SKM-1 treated with dmso at 0.1 percent for 144 hours (cell line): ENCODE measurements around the gene FCAMR.

ENCODE experiments used
- DNase-seq: peaks from one replicate; lab custom pipeline; 2025; ENCODE audit not compliant: unreplicated experiment; lab: John Stamatoyannopoulos, UW

Gene FCAMR

GRCh38 chr1:206912445-206913095 lies 57.7 kb downstream of the FCAMR start:
- peak; percentile 81 for DNase-seq

- peak; percentile 80 for DNase-seq
These were observed 59.1 kb downstream of the FCAMR start for GRCh38 chr1:206911064-206911663.

DNA sequence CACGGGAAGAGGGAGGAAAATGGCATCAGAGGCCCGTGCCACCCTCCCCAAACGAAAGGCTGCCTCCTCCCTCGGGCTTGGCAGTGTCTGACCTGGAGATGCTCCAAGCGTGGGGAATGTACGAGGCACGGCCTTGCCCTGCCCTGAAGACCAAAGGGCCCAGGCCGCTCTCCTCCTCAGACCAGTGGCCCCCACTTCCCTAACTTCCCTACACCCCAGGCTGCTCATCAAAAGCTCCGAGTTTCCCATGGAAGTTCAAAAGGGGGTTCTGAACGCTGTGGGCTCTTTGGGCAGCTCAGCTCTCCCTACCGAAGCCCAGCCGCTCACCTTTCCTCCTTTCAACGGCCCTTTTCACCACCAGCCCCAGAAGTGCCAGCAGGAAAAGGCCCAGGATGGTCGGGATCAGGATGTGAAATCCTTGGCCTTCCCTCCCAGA lies 60.4 kb downstream of the FCAMR start:
- DNase-seq, result no peak

GRCh38 chr1:206909161-206909882 lies 60.9 kb downstream of the FCAMR start:
- no peak for DNase-seq

DNA sequence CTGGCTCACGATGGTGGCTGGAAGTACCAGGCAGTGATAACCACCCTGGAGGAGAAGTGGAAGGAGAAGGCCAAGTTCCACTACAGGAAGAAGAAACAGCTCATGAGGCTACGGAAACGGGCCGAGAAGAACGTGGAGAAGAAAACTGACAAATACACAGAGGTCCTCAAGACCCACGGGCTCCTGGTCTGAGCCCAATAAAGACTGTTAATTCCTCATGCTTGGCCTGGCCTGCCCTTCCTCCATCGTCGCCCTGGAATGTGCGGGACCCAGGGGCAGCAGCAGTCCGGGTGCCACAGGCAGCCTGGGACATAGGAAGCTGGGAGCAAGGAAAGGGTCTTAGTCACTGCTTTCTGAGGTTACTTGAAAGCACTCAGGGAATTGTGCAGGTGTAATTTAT lies 62.2 kb downstream of the FCAMR start:
- DNase-seq, result no peak
